GM19463 (cell line): Measurements from ENCODE around the gene EYS.

Source experiments
- ATAC-seq: cut with Tn5 transposase; IDR thresholded peaks from one replicate; pipeline ENCODE4 v1.9.1; 2021; ENCODE audit warnings: mild to moderate bottlenecking, moderate library complexity; ENCODE audit not compliant: unreplicated experiment

The EYS gene

GRCh38 chr6:65707126-65707826, at the start of gene EYS:
Gene EYS, minus strand, starts transcription at chr6:65707226. Its CDS starts 211,816 bp downstream, at chr6:65495410.
- ATAC-seq = no peak

- no peak for ATAC-seq
Observed at GRCh38 chr6:65746302-65746701, 39.3 kb upstream of the EYS start.

GRCh38 chr6:65745614-65746013, 38.6 kb upstream of the EYS start:
- no peak for ATAC-seq

GRCh38 chr6:65728879-65729479, 22.0 kb upstream of the EYS start:
- ATAC-seq = no peak

GRCh38 chr6:65719101-65719500, 12.1 kb upstream of the EYS start:
- no peak for ATAC-seq

GRCh38 chr6:65711531-65711930, 4.5 kb upstream of the EYS start:
- no peak for ATAC-seq

GRCh38 chr6:65709099-65709830, 2.2 kb upstream of the EYS start:
- no peak for ATAC-seq

GRCh38 chr6:65708162-65708561, 1.1 kb upstream of the EYS start:
- no peak for ATAC-seq

GRCh38 chr6:65706436-65706835, 590 bp downstream of the EYS start:
- no peak for ATAC-seq

GRCh38 chr6:65701325-65701724, 5.7 kb downstream of the EYS start:
- ATAC-seq = no peak

- no peak for ATAC-seq
Observed at GRCh38 chr6:65700561-65700960, 6.5 kb downstream of the EYS start.

- ATAC-seq = no peak
Observed at GRCh38 chr6:65692109-65692508, 14.9 kb downstream of the EYS start.

- ATAC-seq = no peak
Observed at GRCh38 chr6:65680232-65680631, 26.8 kb downstream of the EYS start.

- no peak for ATAC-seq
Observed at GRCh38 chr6:65671922-65672321, 35.1 kb downstream of the EYS start.

- ATAC-seq = no peak
Observed at GRCh38 chr6:65667916-65668656, 38.9 kb downstream of the EYS start.

GRCh38 chr6:65650086-65650485, 56.9 kb downstream of the EYS start:
- ATAC-seq = no peak

GRCh38 chr6:65649392-65649791, 57.6 kb downstream of the EYS start:
- ATAC-seq = no peak

- no peak for ATAC-seq
Observed at GRCh38 chr6:65646544-65646943, 60.5 kb downstream of the EYS start.

- no peak for ATAC-seq
Observed at GRCh38 chr6:65642776-65643175, 64.2 kb downstream of the EYS start.

GRCh38 chr6:65638047-65638831, 68.8 kb downstream of the EYS start:
- ATAC-seq = no peak
